ENCODE measurements around the gene ACTRT2.

Gene ACTRT2

DNA sequence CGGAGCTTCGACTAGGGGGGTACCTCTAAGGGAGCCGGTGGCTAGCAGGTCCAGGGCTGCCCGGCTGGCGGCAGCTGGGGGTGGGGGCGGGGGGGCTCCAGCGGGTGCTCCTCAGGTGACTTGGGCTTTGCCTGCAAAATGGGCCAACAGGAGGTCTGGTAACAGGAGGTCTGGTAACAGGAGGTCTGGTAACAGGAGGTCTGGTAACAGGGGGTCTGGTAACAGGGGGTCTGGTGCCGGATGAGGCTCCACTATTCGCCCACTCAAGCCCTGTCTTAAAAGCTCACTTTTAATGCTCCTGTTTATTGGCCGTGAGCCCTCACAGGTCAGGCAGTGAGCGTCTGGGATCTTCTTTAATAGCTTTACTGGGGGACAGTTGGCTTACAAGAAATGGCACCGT is 40.4 kb upstream of the ACTRT2 start:
- Histone ChIP-seq H3K4me3 (ENCODE audit: insufficient read depth, low read length, poor library complexity, severe bottlenecking) (no peak overlapping the region), H4K20me1 (ENCODE audit: low read depth, low read length) (no peaks in the 10 kb centered on the region), H3K9me2 (replicated peaks; ENCODE audit: insufficient read depth, low read length) (no peaks in the 10 kb centered on the region), H3K27me3 (ENCODE audit: low read length) (no peaks in the 10 kb centered on the region), H3K36me3 (ENCODE audit: low read length) (no peaks in the 10 kb centered on the region), H3K27ac (ENCODE audit: low read depth, low read length) (no peak overlapping the region), H3K9me3 (ENCODE audit: insufficient read depth, low read length) (no peaks in the 10 kb centered on the region), H2AFZ (ENCODE audit: low read depth, low read length, severe bottlenecking) (no peak overlapping the region), H3F3A (ENCODE audit: insufficient read depth) (no peaks in the 10 kb centered on the region), H3K4me2 (ENCODE audit: low read depth, low read length, poor library complexity, severe bottlenecking) (no peak overlapping the region), H3K9ac (ENCODE audit: low read length) (no peak overlapping the region), H3K79me2 (ENCODE audit: insufficient read depth, low read length) (no peaks in the 10 kb centered on the region)
- TF ChIP-seq, protein P1, sequence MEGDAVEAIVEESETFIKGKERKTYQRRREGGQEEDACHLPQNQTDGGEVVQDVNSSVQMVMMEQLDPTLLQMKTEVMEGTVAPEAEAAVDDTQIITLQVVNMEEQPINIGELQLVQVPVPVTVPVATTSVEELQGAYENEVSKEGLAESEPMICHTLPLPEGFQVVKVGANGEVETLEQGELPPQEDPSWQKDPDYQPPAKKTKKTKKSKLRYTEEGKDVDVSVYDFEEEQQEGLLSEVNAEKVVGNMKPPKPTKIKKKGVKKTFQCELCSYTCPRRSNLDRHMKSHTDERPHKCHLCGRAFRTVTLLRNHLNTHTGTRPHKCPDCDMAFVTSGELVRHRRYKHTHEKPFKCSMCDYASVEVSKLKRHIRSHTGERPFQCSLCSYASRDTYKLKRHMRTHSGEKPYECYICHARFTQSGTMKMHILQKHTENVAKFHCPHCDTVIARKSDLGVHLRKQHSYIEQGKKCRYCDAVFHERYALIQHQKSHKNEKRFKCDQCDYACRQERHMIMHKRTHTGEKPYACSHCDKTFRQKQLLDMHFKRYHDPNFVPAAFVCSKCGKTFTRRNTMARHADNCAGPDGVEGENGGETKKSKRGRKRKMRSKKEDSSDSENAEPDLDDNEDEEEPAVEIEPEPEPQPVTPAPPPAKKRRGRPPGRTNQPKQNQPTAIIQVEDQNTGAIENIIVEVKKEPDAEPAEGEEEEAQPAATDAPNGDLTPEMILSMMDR (IDR thresholded peaks at IDR 0.05; ENCODE audit: insufficient read depth, low read length, poor library complexity, severe bottlenecking) = no peak
- no peak for TF ChIP-seq EZH2phosphoT487 (conservative IDR thresholded peaks at IDR 0.05; ENCODE audit: low read length)

DNA sequence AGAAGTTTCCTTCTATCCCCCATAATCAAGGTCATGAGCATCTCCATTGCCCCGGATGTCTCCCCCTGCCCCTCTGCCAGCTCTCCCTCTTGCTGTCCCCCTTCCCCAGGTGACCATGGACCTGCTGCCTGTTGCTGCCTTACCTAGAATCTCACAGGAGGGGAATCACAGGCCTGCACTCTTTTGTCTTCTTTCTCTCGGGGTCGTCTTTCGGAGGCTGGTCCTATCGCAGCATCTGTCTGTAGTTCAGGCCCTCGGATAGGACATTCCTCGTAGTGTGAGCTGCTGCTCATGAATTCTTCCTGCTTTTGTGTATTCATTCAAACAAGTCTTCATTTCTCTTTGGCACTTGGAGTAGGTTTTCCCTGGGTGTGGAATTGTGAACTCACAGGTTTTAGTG is 39.9 kb upstream of the ACTRT2 start:
- H3K9me3 ChIP-seq (ENCODE audit: insufficient read depth, low read length) = no peaks in the 10 kb centered on the region
- no peak overlapping the region for H3K4me2 ChIP-seq (ENCODE audit: low read depth, low read length, poor library complexity, severe bottlenecking)
- H3K4me3 ChIP-seq (ENCODE audit: insufficient read depth, low read length, poor library complexity, severe bottlenecking) = no peak overlapping the region
- H3K9ac ChIP-seq (ENCODE audit: low read length) = no peak overlapping the region
- H2AFZ ChIP-seq (ENCODE audit: low read depth, low read length, severe bottlenecking) = no peak overlapping the region
- H3K27me3 ChIP-seq (ENCODE audit: low read length) = no peaks in the 10 kb centered on the region
- TF ChIP-seq EZH2phosphoT487 (conservative IDR thresholded peaks at IDR 0.05; ENCODE audit: low read length) = no peak
- TF ChIP-seq, protein P1 (IDR thresholded peaks at IDR 0.05; ENCODE audit: insufficient read depth, low read length, poor library complexity, severe bottlenecking) = no peak
- H3K36me3 ChIP-seq (ENCODE audit: low read length) = no peaks in the 10 kb centered on the region
- H3K79me2 ChIP-seq (ENCODE audit: insufficient read depth, low read length) = no peaks in the 10 kb centered on the region
- H4K20me1 ChIP-seq (ENCODE audit: low read depth, low read length) = no peaks in the 10 kb centered on the region
- H3K9me2 ChIP-seq (replicated peaks; ENCODE audit: insufficient read depth, low read length) = no peaks in the 10 kb centered on the region
- no peak overlapping the region for H3K27ac ChIP-seq (ENCODE audit: low read depth, low read length)
- H3F3A ChIP-seq (ENCODE audit: insufficient read depth) = no peaks in the 10 kb centered on the region

DNA sequence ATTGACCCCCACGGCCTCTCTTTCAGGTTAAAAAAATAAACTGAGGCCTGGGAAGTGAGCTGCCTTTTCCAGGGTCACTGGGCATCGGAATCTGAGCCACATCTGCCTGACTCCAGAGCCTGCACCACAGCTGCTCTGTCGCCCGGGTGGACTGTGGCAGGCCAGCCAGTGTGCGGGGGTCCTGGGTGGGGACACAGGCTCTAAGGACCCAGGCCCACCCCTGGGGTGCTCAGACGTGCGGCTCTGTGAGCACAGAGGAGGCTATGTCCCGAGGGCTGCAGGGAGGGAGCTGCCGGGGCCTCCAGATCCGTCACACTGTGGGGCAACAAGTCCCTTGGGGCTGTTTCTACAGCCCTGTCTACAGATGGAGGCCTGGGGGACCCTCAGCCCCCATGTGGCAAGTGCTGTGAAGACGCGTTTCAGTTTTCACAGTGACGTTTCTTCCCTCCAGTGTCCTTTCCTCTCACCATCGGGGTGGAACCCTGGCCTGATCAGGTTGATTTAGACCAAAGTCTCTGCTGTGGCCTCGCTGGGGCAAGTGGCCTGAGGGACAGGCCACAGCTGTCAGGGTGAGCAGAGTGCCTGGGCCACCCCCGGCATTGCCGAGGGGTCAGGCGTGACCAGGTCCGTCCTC is 39.2 kb upstream of the ACTRT2 start:
- Histone ChIP-seq H3K9me2 (replicated peaks; ENCODE audit: insufficient read depth, low read length) (no peaks in the 10 kb centered on the region), H3K4me2 (ENCODE audit: low read depth, low read length, poor library complexity, severe bottlenecking) (no peak overlapping the region), H3K27ac (ENCODE audit: low read depth, low read length) (no peak overlapping the region), H4K20me1 (ENCODE audit: low read depth, low read length) (no peaks in the 10 kb centered on the region), H3K27me3 (ENCODE audit: low read length) (no peaks in the 10 kb centered on the region), H3K9ac (ENCODE audit: low read length) (no peak overlapping the region), H3K9me3 (ENCODE audit: insufficient read depth, low read length) (no peaks in the 10 kb centered on the region), H3K36me3 (ENCODE audit: low read length) (no peaks in the 10 kb centered on the region), H2AFZ (ENCODE audit: low read depth, low read length, severe bottlenecking) (no peak overlapping the region), H3F3A (ENCODE audit: insufficient read depth) (no peaks in the 10 kb centered on the region), H3K4me3 (ENCODE audit: insufficient read depth, low read length, poor library complexity, severe bottlenecking) (no peak overlapping the region), H3K79me2 (ENCODE audit: insufficient read depth, low read length) (no peaks in the 10 kb centered on the region)
- TF ChIP-seq EZH2phosphoT487 (conservative IDR thresholded peaks at IDR 0.05; ENCODE audit: low read length) = no peak
- TF ChIP-seq, protein P1 (IDR thresholded peaks at IDR 0.05; ENCODE audit: insufficient read depth, low read length, poor library complexity, severe bottlenecking) = no peak
